Measurements from ENCODE around the gene THSD1. TPM values are rescaled to one million over a fixed set of nuclear protein-coding genes. Genes with fewer than 3 reads are reported as not detected.

Gene THSD1
- total RNA-seq, 1 experiment from 2014 or later: 0.39 TPM

GRCh38 chr13:52348071-52348470 lies 57.9 kb downstream of the THSD1 start (continued):
- no peak for TF ChIP-seq ERG (CRISPR knock-in tag; IDR thresholded peaks at IDR 0.05)
- TF ChIP-seq ZNF416 (CRISPR knock-in tag; IDR thresholded peaks at IDR 0.05): no peak

GRCh38 chr13:52345631-52346251 lies 60.2 kb downstream of the THSD1 start:
- no peak for TF ChIP-seq USF2 (CRISPR knock-in tag; IDR thresholded peaks at IDR 0.05)
- no peak for TF ChIP-seq E2F5 (CRISPR knock-in tag; IDR thresholded peaks at IDR 0.05)
- no peak for TF ChIP-seq JAZF1 (CRISPR knock-in tag; IDR thresholded peaks at IDR 0.05)
- no peak for TF ChIP-seq MYBL2 (CRISPR knock-in tag; IDR thresholded peaks at IDR 0.05)
- no peak for TF ChIP-seq ZNF232 (CRISPR knock-in tag; IDR thresholded peaks at IDR 0.05)
- no peak for TF ChIP-seq ZBTB21 (CRISPR knock-in tag; IDR thresholded peaks at IDR 0.05; ENCODE audit: borderline replicate concordance)
- TF ChIP-seq ZNF121 (CRISPR knock-in tag; IDR thresholded peaks at IDR 0.05): no peak
- TF ChIP-seq EMX1 (CRISPR knock-in tag; IDR thresholded peaks at IDR 0.05): no peak
- TF ChIP-seq RELA (CRISPR knock-in tag; IDR thresholded peaks at IDR 0.05; ENCODE audit: borderline replicate concordance): no peak
- no peak for TF ChIP-seq TP53 (CRISPR knock-in tag; IDR thresholded peaks at IDR 0.05)
- no peak for TF ChIP-seq ZSCAN18 (CRISPR knock-in tag; IDR thresholded peaks at IDR 0.05)
- no peak for TF ChIP-seq ATF6 (CRISPR knock-in tag; IDR thresholded peaks at IDR 0.05)
- no peak for TF ChIP-seq CBFB (CRISPR knock-in tag; IDR thresholded peaks at IDR 0.05; ENCODE audit: low read depth)
- no peak for TF ChIP-seq ESRRA (CRISPR knock-in tag; IDR thresholded peaks at IDR 0.05; ENCODE audit: borderline replicate concordance)
- TF ChIP-seq ELF4 (CRISPR knock-in tag; IDR thresholded peaks at IDR 0.05; ENCODE audit: low read depth): no peak
- TF ChIP-seq PREB (CRISPR knock-in tag; IDR thresholded peaks at IDR 0.05; ENCODE audit: borderline replicate concordance): no peak
- TF ChIP-seq FOXJ3 (CRISPR knock-in tag; IDR thresholded peaks at IDR 0.05; ENCODE audit: borderline replicate concordance): no peak
- TF ChIP-seq NFATC4 (CRISPR knock-in tag; IDR thresholded peaks at IDR 0.05): no peak
- no peak for TF ChIP-seq NFE2L1 (CRISPR knock-in tag; IDR thresholded peaks at IDR 0.05)
- no peak for TF ChIP-seq GRHL2 (CRISPR knock-in tag; IDR thresholded peaks at IDR 0.05; ENCODE audit: insufficient replicate concordance, severe bottlenecking)
- POLR2A ChIA-PET: no interaction called here
- Mint-ChIP-seq H3K36me3 (no peaks in the 10 kb centered on the region), H3K27me3 (ENCODE audit: low read depth) (no peaks in the 10 kb centered on the region; the same call in 1 of the 2 replicates), H3K27ac (no peak overlapping the region), H3K9me3 (peaks cover 7% of the 10 kb centered on the region), H3K4me1 (no peaks in the 10 kb centered on the region), H3K4me3 (no peak overlapping the region)
- CTCF ChIA-PET: interaction anchor here (8.1 kb wide), 1 partner anchor 105 kb away, joined by 43 read pairs; the partner anchor contains the start of gene VPS36
- ATAC-seq (no peak), DNase-seq (ENCODE audit: low spot score) (no peak)
